Neural progenitor cell (in vitro differentiated cells): ENCODE results near the gene DUT. TPM values are rescaled to one million over a fixed set of nuclear protein-coding genes. Genes with fewer than 3 reads are reported as not detected.

Experiments used
- DNase-seq: peaks from one replicate; pipeline ENCODE4 v3.0.0-alpha.2; 2016; ENCODE audit warnings: low spot score
- H2AFZ ChIP-seq: fragments of 200-600 bp; sonication (generic); replicated peaks from 2 replicates; pipeline ENCODE4 v1.6.1; 2016; ENCODE audit warnings: antibody characterized with exemption
- H3F3A ChIP-seq: fragments of 200-600 bp; sonication (generic); 2 replicates; pipeline ENCODE4 v1.6.1; 2016; ENCODE audit warnings: antibody characterized with exemption, low read depth
- H3K27ac ChIP-seq: fragments of 200-600 bp; sonication (generic); 2 replicates; pipeline ENCODE4 v1.5.1; 2016; ENCODE audit warnings: mild to moderate bottlenecking
- H3K27me3 ChIP-seq: fragments of 200-600 bp; sonication (generic); 2 replicates; pipeline ENCODE4 v1.6.1; 2016; ENCODE audit warnings: mild to moderate bottlenecking, moderate library complexity
- H3K36me3 ChIP-seq: fragments of 200-600 bp; sonication (generic); 2 replicates; pipeline ENCODE4 v1.5.1; 2016
- H3K4me1 ChIP-seq: fragments of 200-600 bp; sonication (generic); 2 replicates; pipeline ENCODE4 v1.6.1; 2016; ENCODE audit warnings: mixed run types
- H3K4me2 ChIP-seq: fragments of 200-600 bp; sonication (generic); 2 replicates; pipeline ENCODE4 v1.6.1; 2016
- H3K4me3 ChIP-seq: fragments of 200-600 bp; sonication (generic); 2 replicates; pipeline ENCODE4 v1.5.1; 2016
- H3K79me2 ChIP-seq: fragments of 200-600 bp; sonication (generic); 2 replicates; pipeline ENCODE4 v1.6.1; 2016; ENCODE audit warnings: low read depth
- H3K9ac ChIP-seq: fragments of 200-600 bp; sonication (generic); 2 replicates; pipeline ENCODE4 v1.6.1; 2016
- H3K9me3 ChIP-seq: fragments of 200-600 bp; sonication (generic); 2 replicates; pipeline ENCODE4 v1.5.1; 2016; ENCODE audit warnings: low read depth
- H4K20me1 ChIP-seq: fragments of 200-600 bp; sonication (generic); 2 replicates; pipeline ENCODE4 v1.6.1; 2016; ENCODE audit warnings: low read depth
- H3K27ac Mint-ChIP-seq: 3 replicates; pipeline ENCODE4 v1.8.0; 2021; ENCODE audit warnings: mixed read lengths
- H3K27me3 Mint-ChIP-seq: 2 replicates; pipeline ENCODE4 v1.8.0; 2022; ENCODE audit warnings: low read depth, mild to moderate bottlenecking, inconsistent platforms, moderate library complexity, mixed read lengths; ENCODE audit not compliant: insufficient read depth
- H3K36me3 Mint-ChIP-seq: 3 replicates; pipeline ENCODE4 v1.8.0; 2021; ENCODE audit warnings: mixed read lengths
- H3K4me1 Mint-ChIP-seq: 3 replicates; pipeline ENCODE4 v1.8.0; 2021; ENCODE audit warnings: mixed read lengths
- H3K4me3 Mint-ChIP-seq: 3 replicates; pipeline ENCODE4 v1.8.0; 2021; ENCODE audit warnings: mild to moderate bottlenecking, moderate library complexity, mixed read lengths
- H3K9me3 Mint-ChIP-seq: 3 replicates; pipeline ENCODE4 v1.8.0; 2020; ENCODE audit warnings: mixed read lengths
- EZH2 ChIP-seq: fragments of 200-600 bp; sonication (generic); IDR thresholded peaks from 2 replicates; pipeline ENCODE4 v1.6.1; 2017; ENCODE audit warnings: antibody characterized with exemption, mild to moderate bottlenecking, moderate library complexity
- EZH2phosphoT487 ChIP-seq: fragments of 200-600 bp; sonication (generic); IDR thresholded peaks from 2 replicates; pipeline ENCODE4 v1.6.1; 2017; ENCODE audit warnings: antibody characterized with exemption
- total RNA-seq: library from RNA; depleted of rRNA; stranded (reverse); fragments of >200 nt; gene quantifications from 2 replicates; pipeline ENCODE4 v1.2.3, GENCODE V29; 2015; ENCODE audit warnings: low replicate concordance
- TF ChIP-seq, protein P1 (sequence below): fragments of 200-600 bp; sonication (generic); IDR thresholded peaks from 2 replicates; pipeline ENCODE4 v1.5.1; 2017; ENCODE audit warnings: antibody characterized with exemption, mild to moderate bottlenecking

DUT gene
- total RNA-seq: 51.6 and 55.4 TPM in 2 replicates

DNA sequence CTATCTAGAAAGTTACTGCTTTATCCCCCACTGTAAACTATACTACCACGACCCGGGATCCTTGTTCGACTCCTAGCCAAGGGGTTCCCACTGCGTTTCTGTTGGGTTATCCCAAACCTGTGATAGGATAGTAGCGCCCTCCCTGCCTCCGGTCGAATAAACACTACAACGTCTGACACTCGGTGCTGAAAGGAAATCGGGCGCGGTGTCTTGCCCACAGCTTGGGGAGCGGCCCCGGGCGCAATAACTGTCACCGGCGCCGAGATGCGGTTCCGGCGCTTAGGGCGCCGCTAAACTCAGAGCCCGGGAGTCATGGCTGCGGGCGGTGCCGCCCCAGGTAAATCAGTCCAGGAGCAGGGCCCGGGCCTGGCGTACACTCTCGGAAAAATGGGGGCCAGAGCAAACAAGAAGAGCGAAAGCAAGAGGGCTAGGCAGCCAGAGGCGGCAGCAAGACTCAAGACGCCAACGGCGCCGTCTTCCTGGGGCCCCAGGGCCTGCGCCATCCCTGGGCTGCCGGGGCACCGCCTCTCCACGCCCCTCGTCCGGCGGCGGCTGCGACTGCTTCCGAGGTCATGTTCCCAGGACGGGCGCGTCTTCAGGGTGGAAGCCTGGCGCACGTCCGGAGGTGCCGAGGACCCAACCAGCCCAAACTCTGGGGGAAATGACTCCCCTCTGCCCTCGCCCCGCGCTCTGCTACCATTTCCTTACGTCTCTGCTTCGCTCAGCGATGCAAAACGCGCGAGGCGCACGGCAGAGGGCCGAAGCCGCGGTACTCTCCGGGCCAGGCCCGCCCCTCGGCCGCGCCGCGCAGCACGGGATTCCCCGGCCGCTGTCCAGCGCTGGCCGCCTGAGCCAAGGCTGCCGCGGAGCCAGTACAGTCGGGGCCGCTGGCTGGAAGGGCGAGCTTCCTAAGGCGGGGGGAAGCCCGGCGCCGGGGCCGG lies at the start of gene DUT:
Gene DUT, plus strand, starts transcription at position 575 of the 941 bp plus-strand sequence. Its CDS starts 87 bp downstream, at position 662.
- H3K27ac ChIP-seq: peak within 1 kb of the TSS; percentile 66
- peak within 1 kb of the TSS; percentile 83 for H3K4me3 ChIP-seq
- Mint-ChIP-seq H3K4me1 (peaks cover 31% of the 10 kb centered on the region), H3K36me3 (peaks cover 10% of the 10 kb centered on the region), H3K4me3 (peak within 1 kb of the TSS; percentile 97), H3K9me3 (no peaks in the 10 kb centered on the region), H3K27ac (peak within 1 kb of the TSS; percentile 42), H3K27me3 (no peaks in the 10 kb centered on the region)
- peaks cover 24% of the 10 kb centered on the region for H3F3A ChIP-seq
- H3K9me3 ChIP-seq: no peaks in the 10 kb centered on the region
- peak within 1 kb of the TSS; percentile 90 for H3K4me2 ChIP-seq
- peaks cover 24% of the 10 kb centered on the region for H3K4me1 ChIP-seq
- H2AFZ ChIP-seq: peak within 1 kb of the TSS; percentile 92
- DNase-seq: peak; percentile 95
- no peaks in the 10 kb centered on the region for H3K36me3 ChIP-seq
- H3K27me3 ChIP-seq: no peaks in the 10 kb centered on the region
- peaks cover 3% of the 10 kb centered on the region for H4K20me1 ChIP-seq
- H3K79me2 ChIP-seq: peaks cover 38% of the 10 kb centered on the region
- peak within 1 kb of the TSS; percentile 65 for H3K9ac ChIP-seq
- TF ChIP-seq, protein P1, sequence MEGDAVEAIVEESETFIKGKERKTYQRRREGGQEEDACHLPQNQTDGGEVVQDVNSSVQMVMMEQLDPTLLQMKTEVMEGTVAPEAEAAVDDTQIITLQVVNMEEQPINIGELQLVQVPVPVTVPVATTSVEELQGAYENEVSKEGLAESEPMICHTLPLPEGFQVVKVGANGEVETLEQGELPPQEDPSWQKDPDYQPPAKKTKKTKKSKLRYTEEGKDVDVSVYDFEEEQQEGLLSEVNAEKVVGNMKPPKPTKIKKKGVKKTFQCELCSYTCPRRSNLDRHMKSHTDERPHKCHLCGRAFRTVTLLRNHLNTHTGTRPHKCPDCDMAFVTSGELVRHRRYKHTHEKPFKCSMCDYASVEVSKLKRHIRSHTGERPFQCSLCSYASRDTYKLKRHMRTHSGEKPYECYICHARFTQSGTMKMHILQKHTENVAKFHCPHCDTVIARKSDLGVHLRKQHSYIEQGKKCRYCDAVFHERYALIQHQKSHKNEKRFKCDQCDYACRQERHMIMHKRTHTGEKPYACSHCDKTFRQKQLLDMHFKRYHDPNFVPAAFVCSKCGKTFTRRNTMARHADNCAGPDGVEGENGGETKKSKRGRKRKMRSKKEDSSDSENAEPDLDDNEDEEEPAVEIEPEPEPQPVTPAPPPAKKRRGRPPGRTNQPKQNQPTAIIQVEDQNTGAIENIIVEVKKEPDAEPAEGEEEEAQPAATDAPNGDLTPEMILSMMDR: no peak
- TF ChIP-seq EZH2 (no peak), EZH2phosphoT487 (peak; percentile 11)

DNA sequence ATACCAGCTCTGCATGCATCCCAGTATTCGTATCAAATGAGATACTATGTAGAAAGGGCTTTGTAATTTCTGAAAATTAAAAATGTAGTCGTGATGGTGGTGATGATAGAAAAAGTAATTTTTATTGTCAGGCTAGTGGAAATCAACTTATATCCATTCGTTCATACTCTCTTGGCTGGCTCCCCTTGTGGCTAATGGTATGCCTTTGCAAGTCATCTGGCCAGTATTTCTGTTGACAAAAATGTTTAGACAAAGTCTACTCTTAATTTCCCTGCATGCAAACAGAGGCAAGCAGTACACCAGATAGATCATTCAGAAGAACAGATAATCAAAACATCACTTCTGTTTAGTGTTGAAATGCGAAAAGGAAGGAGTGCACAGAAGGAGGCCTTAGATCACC lies 49.6 kb upstream of the DUT start:
- H4K20me1 ChIP-seq: no peaks in the 10 kb centered on the region
- no peaks in the 10 kb centered on the region for H3K9me3 Mint-ChIP-seq
- H3K4me3 Mint-ChIP-seq: no peak overlapping the region
- H2AFZ ChIP-seq: peak overlapping the region; percentile 76
- peaks cover 26% of the 10 kb centered on the region for H3F3A ChIP-seq
- TF ChIP-seq, protein P1: no peak
- no peak for TF ChIP-seq EZH2phosphoT487
- TF ChIP-seq EZH2: no peak
- H3K79me2 ChIP-seq: no peaks in the 10 kb centered on the region
- H3K36me3 Mint-ChIP-seq: no peaks in the 10 kb centered on the region
- no peaks in the 10 kb centered on the region for H3K27me3 Mint-ChIP-seq
- H3K27ac ChIP-seq: peak overlapping the region; percentile 65
- no peaks in the 10 kb centered on the region for H3K9me3 ChIP-seq
- H3K36me3 ChIP-seq: no peaks in the 10 kb centered on the region
- peak overlapping the region; percentile 19 for H3K27ac Mint-ChIP-seq
- peaks cover 35% of the 10 kb centered on the region for H3K4me1 ChIP-seq
- peak overlapping the region; percentile 10 for H3K4me3 ChIP-seq
- DNase-seq: no peak
- H3K4me1 Mint-ChIP-seq: peaks cover 49% of the 10 kb centered on the region
- no peaks in the 10 kb centered on the region for H3K27me3 ChIP-seq
- peak overlapping the region; percentile 60 for H3K4me2 ChIP-seq
- H3K9ac ChIP-seq: no peak overlapping the region

DNA sequence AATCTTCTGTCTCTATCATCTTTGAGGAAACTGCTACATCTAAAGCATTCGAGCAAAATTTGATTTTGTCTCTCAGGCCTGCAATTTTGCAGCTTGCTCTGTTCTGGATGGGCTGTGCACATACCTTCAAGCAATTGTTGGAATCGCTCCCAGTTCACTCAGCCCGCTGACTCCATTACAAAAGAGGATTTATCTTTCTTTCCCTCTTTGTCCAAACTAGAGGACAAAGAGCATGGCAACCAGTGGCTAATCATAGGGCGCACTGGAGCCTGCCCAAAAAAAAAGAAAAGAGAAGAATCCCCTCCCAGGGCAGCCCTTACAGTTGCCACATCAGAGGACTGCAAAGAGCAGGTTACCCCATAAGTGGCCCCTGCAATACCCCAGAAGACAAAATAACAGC lies 49.0 kb upstream of the DUT start:
- peaks cover 35% of the 10 kb centered on the region for H3K4me1 ChIP-seq
- H3F3A ChIP-seq: peaks cover 26% of the 10 kb centered on the region
- H3K4me1 Mint-ChIP-seq: peaks cover 49% of the 10 kb centered on the region
- no peaks in the 10 kb centered on the region for H3K36me3 ChIP-seq
- H3K9me3 Mint-ChIP-seq: no peaks in the 10 kb centered on the region
- H3K4me3 Mint-ChIP-seq: no peak overlapping the region
- H3K9me3 ChIP-seq: no peaks in the 10 kb centered on the region
- H3K27me3 ChIP-seq: no peaks in the 10 kb centered on the region
- no peaks in the 10 kb centered on the region for H3K36me3 Mint-ChIP-seq
- no peaks in the 10 kb centered on the region for H3K27me3 Mint-ChIP-seq
- H4K20me1 ChIP-seq: no peaks in the 10 kb centered on the region
- peak; percentile 78 for DNase-seq
- H3K9ac ChIP-seq: no peak overlapping the region
- H3K4me3 ChIP-seq: peak overlapping the region; percentile 19
- H3K4me2 ChIP-seq: peak overlapping the region; percentile 60
- peak overlapping the region; percentile 65 for H3K27ac ChIP-seq
- H2AFZ ChIP-seq: peak overlapping the region; percentile 76
- no peaks in the 10 kb centered on the region for H3K79me2 ChIP-seq
- TF ChIP-seq, protein P1: no peak
- no peak for TF ChIP-seq EZH2phosphoT487
- TF ChIP-seq EZH2: no peak
- peak overlapping the region; percentile 96 for H3K27ac Mint-ChIP-seq
